T-helper 2 cell treated with Interferon-gamma antibody and Interleukin-4, amounts not matched to agents 5 μg/mL and 100 μg/mL, for 36 hours (primary cell): Measurements from ENCODE around the gene ZNF652.
"Not testable (repeated sequence)": the region's sequence is repeated elsewhere in the genome, so short reads cannot be mapped to it uniquely, and the experiment has no call there.

Experiments
- DNase-seq: peaks from one replicate; pipeline ENCODE4 v3.0.0; 2021; ENCODE audit warnings: low spot score
- H3K27ac Mint-ChIP-seq: one replicate; pipeline ENCODE4 v1.8.0; 2021; ENCODE audit warnings: mild to moderate bottlenecking, mixed read lengths
- H3K27me3 Mint-ChIP-seq: one replicate; pipeline ENCODE4 v1.8.0; 2021; ENCODE audit warnings: low read depth, mixed read lengths
- H3K36me3 Mint-ChIP-seq: one replicate; pipeline ENCODE4 v1.8.0; 2021; ENCODE audit warnings: low read depth, mixed read lengths
- H3K4me1 Mint-ChIP-seq: one replicate; pipeline ENCODE4 v1.8.0; 2021; ENCODE audit warnings: low read depth, mixed read lengths
- H3K4me3 Mint-ChIP-seq: one replicate; pipeline ENCODE4 v1.8.0; 2022; ENCODE audit warnings: mild to moderate bottlenecking, moderate library complexity, mixed read lengths
- H3K9me3 Mint-ChIP-seq: one replicate; pipeline ENCODE4 v1.8.0; 2021; ENCODE audit warnings: mixed read lengths

The ZNF652 gene

DNA sequence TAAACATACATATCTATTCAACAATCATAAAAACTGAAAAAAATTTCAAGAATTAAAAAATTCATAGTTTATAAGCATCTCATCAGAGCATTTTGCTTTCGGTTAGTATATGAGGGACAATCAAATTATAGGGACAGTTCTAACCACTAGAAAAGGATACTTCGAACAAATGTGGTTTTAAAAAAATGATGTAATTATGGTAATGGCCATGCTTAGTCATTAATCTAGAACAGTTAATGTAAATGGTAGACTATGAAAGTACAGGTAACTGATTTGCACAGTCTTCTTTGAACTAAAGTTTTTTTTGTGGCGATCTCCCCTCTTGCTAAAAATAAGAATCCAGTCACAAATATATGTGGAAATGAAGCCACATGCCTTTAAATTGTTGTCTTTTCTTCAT is 67.9 kb downstream of the ZNF652 start:
- no peak overlapping the region for H3K4me3 Mint-ChIP-seq
- H3K9me3 Mint-ChIP-seq = no peaks in the 10 kb centered on the region
- no peak overlapping the region for H3K27ac Mint-ChIP-seq
- no peaks in the 10 kb centered on the region for H3K27me3 Mint-ChIP-seq
- no peak for DNase-seq
- H3K4me1 Mint-ChIP-seq = no peaks in the 10 kb centered on the region
- peaks cover 7% of the 10 kb centered on the region for H3K36me3 Mint-ChIP-seq

DNA sequence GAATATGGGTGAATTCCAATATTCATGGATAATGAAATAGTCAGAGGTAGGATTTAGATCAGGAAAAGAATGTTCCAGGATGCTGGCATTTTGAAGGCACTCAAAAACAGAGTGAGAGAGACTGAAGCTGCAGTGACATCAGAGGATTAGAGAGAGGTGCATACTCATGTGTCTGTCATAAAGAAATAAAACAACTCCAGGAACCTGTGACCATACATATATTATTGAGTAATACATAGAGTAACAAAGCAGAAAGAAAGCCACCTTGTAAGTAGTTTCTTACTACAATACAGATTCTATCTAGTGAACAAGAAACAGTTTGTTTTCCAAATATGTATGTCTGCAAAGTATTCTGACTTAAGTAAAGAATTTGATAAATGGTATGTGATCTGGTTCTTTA is 69.1 kb downstream of the ZNF652 start:
- Mint-ChIP-seq H3K4me3 (no peak overlapping the region), H3K27me3 (no peaks in the 10 kb centered on the region), H3K4me1 (no peaks in the 10 kb centered on the region), H3K36me3 (no peaks in the 10 kb centered on the region), H3K27ac (no peak overlapping the region), H3K9me3 (no peaks in the 10 kb centered on the region)
- DNase-seq = no peak

DNA sequence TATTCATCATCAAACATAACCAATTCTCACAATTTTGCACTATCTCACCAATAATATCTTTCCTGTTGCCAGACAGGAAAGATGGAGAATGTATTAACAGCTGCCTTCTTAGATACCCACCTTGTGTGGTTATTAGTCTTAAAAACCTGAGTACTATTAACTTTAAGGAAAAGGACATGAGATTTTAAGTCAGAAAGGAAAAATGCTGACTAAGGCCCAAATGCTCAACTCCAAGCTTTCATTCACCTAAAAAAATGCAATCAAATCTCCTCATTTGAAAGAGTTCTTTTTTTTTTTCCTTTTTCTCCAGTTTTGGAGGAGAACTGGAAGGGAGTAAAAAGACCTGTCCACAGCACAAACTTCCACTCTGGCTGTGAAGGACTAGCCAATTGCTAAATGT is 70.1 kb downstream of the ZNF652 start:
- H3K4me3 Mint-ChIP-seq = no peak overlapping the region
- no peaks in the 10 kb centered on the region for H3K9me3 Mint-ChIP-seq
- no peak overlapping the region for H3K27ac Mint-ChIP-seq

DNA sequence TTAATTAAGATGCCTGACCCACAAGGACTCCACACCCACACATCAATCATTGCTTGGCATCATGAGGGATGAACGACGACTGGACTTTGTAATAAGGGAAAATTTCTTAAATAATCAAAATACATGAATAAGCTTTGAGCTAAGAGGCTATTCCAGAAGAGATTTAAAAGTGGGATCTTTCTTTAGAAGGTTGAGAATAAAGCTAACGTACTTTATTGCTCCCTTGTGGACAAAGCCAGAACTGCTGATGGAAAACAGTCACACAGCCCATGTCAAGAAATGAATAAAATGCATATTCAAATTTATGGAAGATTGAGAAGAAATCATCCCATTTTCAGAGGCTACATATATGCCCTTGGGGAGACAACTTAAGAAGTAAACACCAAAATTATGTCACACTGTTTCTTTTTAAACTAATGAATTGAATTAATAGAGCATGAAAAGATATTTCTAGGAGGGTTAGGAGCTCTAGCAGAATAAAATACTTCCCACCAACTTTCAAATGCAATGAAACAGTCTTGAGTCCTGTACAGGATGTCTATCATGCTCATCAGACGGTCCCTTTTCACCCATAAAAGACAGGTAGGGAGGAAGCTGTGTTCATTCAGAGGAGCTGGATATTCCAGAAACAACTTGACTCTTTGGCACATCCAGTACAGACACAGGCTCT is 71.2 kb downstream of the ZNF652 start:
- no peaks in the 10 kb centered on the region for H3K4me1 Mint-ChIP-seq
- no peak overlapping the region for H3K27ac Mint-ChIP-seq
- no peaks in the 10 kb centered on the region for H3K9me3 Mint-ChIP-seq
- no peaks in the 10 kb centered on the region for H3K36me3 Mint-ChIP-seq
- no peak for DNase-seq
- no peaks in the 10 kb centered on the region for H3K27me3 Mint-ChIP-seq
- no peak overlapping the region for H3K4me3 Mint-ChIP-seq

More for the DNA sequence above, 70.1 kb downstream of the ZNF652 start:
- Mint-ChIP-seq H3K36me3 (no peaks in the 10 kb centered on the region), H3K4me1 (no peaks in the 10 kb centered on the region), H3K27me3 (no peaks in the 10 kb centered on the region)
- no peak for DNase-seq

DNA sequence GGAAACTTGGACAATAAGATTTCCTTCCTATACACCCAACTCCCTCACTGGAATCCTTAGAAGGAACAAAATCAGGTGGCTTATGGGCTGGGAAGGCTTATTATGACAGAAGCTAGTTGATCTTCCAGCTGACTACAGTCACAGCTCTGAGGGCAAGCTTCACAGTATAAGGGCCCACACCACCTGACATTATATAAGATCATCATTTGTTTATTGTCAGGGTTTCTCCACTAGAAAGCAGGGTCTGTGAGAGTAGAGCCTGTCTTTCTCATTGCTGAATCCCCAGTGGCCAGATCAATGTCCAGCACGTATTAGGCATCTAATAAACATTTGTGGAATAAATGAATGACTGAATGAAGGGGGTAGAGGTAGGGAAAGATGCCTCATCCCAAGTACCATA is 73.7 kb downstream of the ZNF652 start:
- Mint-ChIP-seq H3K27ac (no peak overlapping the region), H3K36me3 (no peaks in the 10 kb centered on the region), H3K4me1 (no peaks in the 10 kb centered on the region), H3K4me3 (no peak overlapping the region), H3K27me3 (no peaks in the 10 kb centered on the region), H3K9me3 (no peaks in the 10 kb centered on the region)
- no peak for DNase-seq

DNA sequence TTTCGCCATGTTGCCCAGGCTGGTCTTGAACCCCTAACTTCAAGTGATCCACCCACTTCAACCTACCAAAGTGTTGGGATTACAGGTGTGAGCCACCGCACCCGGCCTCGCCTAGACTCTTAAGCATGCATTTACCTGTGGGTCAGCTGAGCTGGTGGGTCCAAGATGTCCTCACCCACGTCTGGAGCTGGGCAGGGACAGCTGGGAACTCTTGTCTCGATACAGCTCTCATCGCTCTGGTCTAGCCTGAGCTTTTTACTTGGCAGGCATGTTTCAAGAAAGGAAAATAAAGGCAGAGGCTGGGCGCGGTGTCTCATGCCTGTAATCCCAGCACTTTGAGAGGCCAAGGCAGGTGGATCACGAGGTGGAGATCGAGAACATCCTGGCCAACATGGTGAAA is 74.6 kb downstream of the ZNF652 start:
- Mint-ChIP-seq H3K9me3 (no peaks in the 10 kb centered on the region), H3K27me3 (peaks cover 2% of the 10 kb centered on the region), H3K4me1 (no peaks in the 10 kb centered on the region), H3K4me3 (no peak overlapping the region), H3K36me3 (no peaks in the 10 kb centered on the region), H3K27ac (no peak overlapping the region)
- no peak for DNase-seq

DNA sequence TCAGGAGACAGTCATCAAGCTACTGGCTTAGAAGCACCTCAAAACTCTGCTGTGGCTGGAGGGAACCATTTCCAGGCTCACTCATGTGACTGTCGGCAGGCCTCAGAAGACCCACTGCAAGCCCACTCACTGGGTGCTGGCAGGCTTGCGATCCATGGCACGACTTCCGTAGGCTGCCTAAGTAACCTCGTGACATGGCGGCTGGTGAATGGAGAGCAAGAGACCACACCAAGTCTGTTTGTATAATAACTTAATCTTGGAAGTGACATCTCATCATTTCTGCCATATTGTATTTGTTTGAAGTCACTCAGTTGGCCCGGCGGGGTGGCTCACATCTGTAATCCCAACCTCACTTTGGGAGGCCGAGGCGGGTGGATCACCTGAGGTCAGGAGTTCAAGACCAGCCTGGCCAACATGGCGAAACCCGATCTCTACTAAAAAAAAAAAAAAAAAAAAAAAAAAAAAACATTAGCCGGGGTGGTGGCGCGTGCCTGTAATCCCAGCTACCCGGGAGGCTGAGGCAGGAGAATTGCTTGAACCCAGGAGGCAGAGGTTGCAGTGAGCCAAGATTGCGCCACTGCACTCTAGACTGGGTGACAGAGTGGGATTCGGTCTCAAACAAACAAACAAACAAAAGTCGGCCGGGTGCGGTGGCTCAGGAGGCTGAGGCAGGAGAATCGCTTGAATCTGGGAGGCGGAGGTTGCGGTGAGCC is 75.6 kb downstream of the ZNF652 start:
- not testable (repeated sequence) for H3K9me3 Mint-ChIP-seq, H3K4me1 Mint-ChIP-seq, H3K27ac Mint-ChIP-seq, H3K27me3 Mint-ChIP-seq, H3K4me3 Mint-ChIP-seq, DNase-seq, H3K36me3 Mint-ChIP-seq

DNA sequence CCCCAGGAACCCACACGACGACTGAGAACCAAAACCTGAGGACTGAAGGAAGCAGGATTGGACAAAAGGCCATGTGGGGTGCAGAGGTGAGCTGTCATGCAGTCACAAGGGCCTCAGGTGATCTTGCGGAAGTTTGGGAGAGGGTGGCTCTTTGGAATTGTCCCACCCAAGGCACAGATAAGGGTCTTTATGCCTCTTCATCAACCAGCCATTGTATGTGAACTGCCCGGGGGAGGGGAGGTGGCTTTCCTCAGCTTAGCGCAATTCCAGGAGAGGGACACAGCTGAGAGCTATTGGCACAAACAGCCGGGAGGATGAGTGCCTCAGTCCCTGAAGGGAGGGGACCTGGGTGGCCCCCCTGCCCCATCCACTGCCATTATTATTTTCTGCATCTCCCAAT is 76.3 kb downstream of the ZNF652 start:
- no peak for DNase-seq
- Mint-ChIP-seq H3K4me1 (no peaks in the 10 kb centered on the region), H3K36me3 (no peaks in the 10 kb centered on the region), H3K4me3 (no peak overlapping the region), H3K27me3 (peaks cover 6% of the 10 kb centered on the region), H3K27ac (no peak overlapping the region), H3K9me3 (no peaks in the 10 kb centered on the region)

DNA sequence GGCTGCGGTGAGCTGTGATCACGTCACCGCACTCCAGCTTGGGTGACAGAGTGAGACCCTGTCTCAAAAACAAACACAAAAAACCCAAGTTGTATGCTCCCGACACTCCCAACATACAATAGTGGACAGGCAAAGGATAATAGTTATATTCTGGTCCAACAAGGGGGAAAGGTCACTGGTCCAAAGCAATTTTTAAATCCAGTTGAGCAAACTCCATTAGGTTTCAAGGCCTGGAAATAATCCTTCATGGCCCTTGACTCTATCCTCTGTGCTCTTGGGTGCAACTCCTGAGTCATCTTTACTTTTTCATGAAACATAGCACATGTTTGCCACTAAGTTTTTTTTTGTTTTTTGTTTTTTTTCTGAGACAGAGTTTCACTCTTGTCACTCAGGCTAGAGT is 81.1 kb downstream of the ZNF652 start:
- DNase-seq = no peak
- Mint-ChIP-seq H3K4me1 (no peaks in the 10 kb centered on the region), H3K27me3 (peaks cover 6% of the 10 kb centered on the region), H3K36me3 (no peaks in the 10 kb centered on the region), H3K27ac (no peak overlapping the region), H3K4me3 (no peak overlapping the region), H3K9me3 (no peaks in the 10 kb centered on the region)

DNA sequence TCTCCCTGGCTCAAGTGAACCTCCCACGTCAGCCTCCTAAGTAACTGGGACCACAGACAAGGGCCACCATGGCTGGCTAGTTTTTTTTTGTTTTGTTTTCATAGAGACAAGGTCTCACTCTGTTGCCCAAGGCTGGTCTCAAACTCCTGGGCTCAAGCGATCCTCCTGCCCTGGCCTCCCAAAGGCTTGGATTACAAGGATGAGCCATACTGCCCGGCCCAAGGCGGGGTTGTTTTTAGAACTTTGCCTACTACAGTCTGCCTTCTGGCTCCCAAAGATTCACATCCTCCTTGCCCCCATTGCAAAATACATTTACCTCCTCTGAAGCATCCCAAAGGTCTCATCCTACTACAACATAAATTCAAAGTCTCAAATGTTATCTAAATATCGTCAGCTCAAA is 82.0 kb downstream of the ZNF652 start:
- Mint-ChIP-seq H3K27ac (no peak overlapping the region), H3K36me3 (no peaks in the 10 kb centered on the region)

DNA sequence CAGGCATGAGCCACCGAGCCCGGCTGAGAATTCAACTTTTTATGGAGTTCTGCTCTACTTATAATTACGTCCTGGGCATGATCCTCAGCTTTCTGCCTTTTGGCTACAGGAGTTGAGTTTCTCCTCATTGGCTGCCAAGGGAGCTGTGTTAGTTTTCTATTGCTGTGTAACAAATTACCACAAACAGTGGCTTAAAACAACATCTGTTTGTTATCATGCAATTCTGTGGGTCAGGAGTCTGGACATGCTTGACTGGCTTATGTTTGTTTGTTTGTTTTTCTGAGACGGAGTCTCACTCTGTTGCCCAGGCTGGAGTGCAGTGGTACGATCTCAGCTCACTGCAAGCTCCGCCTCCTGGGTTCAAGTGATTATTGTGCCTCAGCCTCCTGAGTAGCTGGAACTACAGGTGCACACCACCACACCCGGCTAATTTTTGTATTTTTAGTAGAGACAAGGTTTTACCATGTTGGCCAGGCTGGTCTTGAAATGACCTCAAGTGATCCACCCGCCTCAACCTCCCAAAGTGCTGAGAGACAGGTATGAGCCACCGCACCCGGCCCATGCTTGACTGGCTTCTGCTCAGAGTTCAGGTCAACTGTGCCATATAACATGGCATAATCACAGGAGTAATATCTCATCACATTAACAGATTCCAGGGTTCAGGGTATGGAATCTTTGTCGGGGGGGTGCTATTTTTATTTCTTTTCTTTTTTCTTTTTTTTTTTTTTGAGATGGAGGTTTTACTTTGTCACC is 82.6 kb downstream of the ZNF652 start:
- H3K27ac Mint-ChIP-seq, H3K4me1 Mint-ChIP-seq, H3K4me3 Mint-ChIP-seq, H3K9me3 Mint-ChIP-seq, H3K36me3 Mint-ChIP-seq, DNase-seq, H3K27me3 Mint-ChIP-seq: not testable (repeated sequence)

More for the DNA sequence above, 82.0 kb downstream of the ZNF652 start:
- Mint-ChIP-seq H3K4me1 (no peaks in the 10 kb centered on the region), H3K4me3 (no peak overlapping the region), H3K9me3 (no peaks in the 10 kb centered on the region), H3K27me3 (peaks cover 6% of the 10 kb centered on the region)
- no peak for DNase-seq

DNA sequence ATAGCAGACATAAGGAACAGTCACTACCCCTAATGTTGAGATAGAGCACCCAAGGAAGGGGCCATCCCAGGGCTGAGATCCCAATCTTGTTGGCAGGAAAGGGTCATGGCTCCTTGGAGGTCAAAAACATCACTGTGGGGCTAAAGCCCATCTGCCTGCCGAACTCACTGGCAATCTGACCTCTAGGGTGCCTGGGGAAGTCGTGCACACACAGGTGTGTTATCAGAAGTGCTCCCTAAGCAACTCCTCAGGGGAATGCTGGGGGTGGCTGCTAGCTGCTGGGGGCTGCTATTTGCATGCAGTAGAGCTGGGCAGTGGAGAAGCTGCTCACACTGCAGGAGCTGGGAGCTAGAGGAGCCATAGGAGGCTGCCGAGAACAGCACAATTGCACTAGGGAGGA is 84.0 kb downstream of the ZNF652 start:
- no peaks in the 10 kb centered on the region for H3K36me3 Mint-ChIP-seq
- H3K4me3 Mint-ChIP-seq = no peak overlapping the region
- H3K9me3 Mint-ChIP-seq = no peaks in the 10 kb centered on the region
- peaks cover 6% of the 10 kb centered on the region for H3K27me3 Mint-ChIP-seq
- H3K4me1 Mint-ChIP-seq = no peaks in the 10 kb centered on the region
- DNase-seq = no peak
- H3K27ac Mint-ChIP-seq = no peak overlapping the region

DNA sequence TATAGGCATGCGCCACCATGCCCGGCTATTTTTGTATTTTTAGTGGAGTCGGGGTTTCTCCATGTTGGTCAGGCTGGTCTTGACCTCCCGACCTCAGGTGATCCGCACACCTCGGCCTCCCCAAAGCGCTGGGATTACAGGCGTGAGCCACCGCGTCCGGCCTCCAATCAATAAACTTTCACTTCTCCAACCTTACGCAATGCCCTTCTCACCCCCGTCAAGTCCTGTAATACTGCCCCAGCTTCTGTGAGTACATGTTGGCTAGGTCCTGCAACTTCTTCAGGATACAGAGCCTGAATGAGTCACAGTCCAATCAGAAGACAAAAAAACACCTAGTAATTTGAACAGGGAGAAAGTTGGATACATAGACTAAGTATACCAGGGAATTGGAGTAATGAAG is 84.4 kb downstream of the ZNF652 start:
- no peaks in the 10 kb centered on the region for H3K9me3 Mint-ChIP-seq
- DNase-seq = no peak

DNA sequence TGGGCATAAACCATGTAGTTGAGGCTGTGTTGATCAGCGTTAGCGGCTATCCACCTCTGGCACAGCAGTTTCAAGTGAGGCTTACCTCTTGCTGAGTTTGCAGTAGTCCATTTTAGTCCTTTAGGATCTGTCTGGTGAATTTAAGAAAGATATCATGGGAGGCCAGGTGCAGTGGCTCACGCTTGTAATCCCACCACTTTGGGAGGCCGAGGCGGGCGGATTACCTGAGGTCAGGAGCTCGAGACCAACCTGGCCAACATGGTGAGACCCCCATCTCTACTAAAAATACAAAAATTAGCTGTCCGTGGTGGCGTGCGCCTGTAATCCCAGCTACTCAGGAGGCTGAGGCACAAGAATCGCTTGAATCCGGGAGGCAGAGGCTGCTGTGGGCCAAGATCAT is 86.1 kb downstream of the ZNF652 start:
- DNase-seq, H3K27me3 Mint-ChIP-seq, H3K4me1 Mint-ChIP-seq, H3K4me3 Mint-ChIP-seq, H3K9me3 Mint-ChIP-seq, H3K36me3 Mint-ChIP-seq, H3K27ac Mint-ChIP-seq: not testable (repeated sequence)

More for the DNA sequence above, 84.4 kb downstream of the ZNF652 start:
- peaks cover 5% of the 10 kb centered on the region for H3K27me3 Mint-ChIP-seq
- no peak overlapping the region for H3K4me3 Mint-ChIP-seq
- H3K4me1 Mint-ChIP-seq = no peaks in the 10 kb centered on the region
- no peaks in the 10 kb centered on the region for H3K36me3 Mint-ChIP-seq
- H3K27ac Mint-ChIP-seq = no peak overlapping the region
